SK-N-SH (cell line): ENCODE measurements around the gene PAQR6. TPM values are rescaled to one million over a fixed set of nuclear protein-coding genes. Genes with fewer than 3 reads are reported as not detected.

Experiments
- CTCF ChIA-PET: fragments of 300-600, 350-600 bp; formaldehyde crosslinking; extraction: SDS; loops from one replicate; lab custom pipeline; 2021; lab: Yijun Ruan, JAX
- POLR2A ChIA-PET: fragments of 350-600 bp; sonication (Branson Sonifier 250); formaldehyde crosslinking; extraction: SDS; loops from one replicate; lab custom pipeline; 2020; ENCODE audit warnings: antibody characterized with exemption, inconsistent platforms; lab: Yijun Ruan, JAX
- DNase-seq: peaks from one replicate; pipeline ENCODE4 v3.0.0; 2012
- H2AFZ ChIP-seq: fragments of 200-600 bp; sonication (generic); 2 replicates; pipeline ENCODE4 v1.8.1; 2016; ENCODE audit warnings: antibody characterized with exemption, mild to moderate bottlenecking, low read depth
- H3F3A ChIP-seq: fragments of 200-600 bp; sonication (generic); replicated peaks from 2 replicates; pipeline ENCODE3; 2016; ENCODE audit warnings: antibody characterized with exemption, mild to moderate bottlenecking; ENCODE audit not compliant: insufficient read depth
- H3K27ac ChIP-seq, 2 experiments: fragments of 200-500 bp in 1 of 2; fragments of 200-600 bp in 1 of 2; sonication (Bioruptor generic) in 1 of 2; sonication (generic), shearing (Covaris generic) in 1 of 2; 2 replicates each; pipeline versions ENCODE4 v1.5.1 to v1.6.1; 2014 to 2016; ENCODE audit warnings: low read depth in 2 of 2, inconsistent platforms in 1 of 2, low read length in 1 of 2, mild to moderate bottlenecking in 1 of 2, mixed read lengths in 1 of 2
- H3K27me3 ChIP-seq: fragments of 200-600 bp; sonication (generic), shearing (Covaris generic); 2 replicates; pipeline ENCODE4 v1.6.1; 2016; ENCODE audit warnings: mixed run types; ENCODE audit not compliant: insufficient read depth
- H3K36me3 ChIP-seq, 2 experiments: fragments of 200-500 bp in 1 of 2; fragments of 200-600 bp in 1 of 2; sonication (Bioruptor generic) in 1 of 2; sonication (generic) in 1 of 2; replicated peaks in 1 of 2; 2 replicates each; pipeline versions ENCODE3 to v1.5.1; 2014 to 2016; ENCODE audit warnings: low read length in 1 of 2, mild to moderate bottlenecking in 1 of 2; ENCODE audit not compliant: insufficient read depth in 2 of 2, control insufficient read depth in 1 of 2
- H3K4me1 ChIP-seq, 2 experiments: fragments of 200-500 bp in 1 of 2; fragments of 200-600 bp in 1 of 2; sonication (Bioruptor generic) in 1 of 2; sonication (generic), shearing (Covaris generic) in 1 of 2; 2 replicates each; pipeline versions ENCODE4 v1.5.1 to v1.6.1; 2014 to 2016; ENCODE audit warnings: low read depth in 1 of 2, low read length in 1 of 2, mixed run types in 1 of 2; ENCODE audit not compliant: insufficient read depth in 2 of 2, control insufficient read depth in 1 of 2
- H3K4me2 ChIP-seq: fragments of 200-600 bp; sonication (generic), shearing (Covaris generic); 2 replicates; pipeline ENCODE4 v1.6.1; 2017; ENCODE audit warnings: mixed run types
- H3K4me3 ChIP-seq, 2 experiments: fragments of 200-500 bp in 1 of 2; fragments of 200-600 bp in 1 of 2; sonication (Bioruptor generic) in 1 of 2; sonication (generic), shearing (Covaris generic) in 1 of 2; 2 replicates each; pipeline versions ENCODE4 v1.5.1 to v1.8.1; 2014 to 2016; ENCODE audit warnings: low read depth in 2 of 2, inconsistent platforms in 1 of 2, low read length in 1 of 2, mild to moderate bottlenecking in 1 of 2, mixed read lengths in 1 of 2, moderate library complexity in 1 of 2
- H3K79me2 ChIP-seq: fragments of 200-600 bp; sonication (generic); 2 replicates; pipeline ENCODE4 v1.8.1; 2017; ENCODE audit warnings: mild to moderate bottlenecking; ENCODE audit not compliant: insufficient read depth
- H3K9ac ChIP-seq: fragments of 200-600 bp; sonication (generic); 2 replicates; pipeline ENCODE4 v1.6.1; 2017; ENCODE audit warnings: mixed run types
- H3K9me2 ChIP-seq: fragments of 200-600 bp; sonication (generic); 2 replicates; pipeline ENCODE4 v1.6.1; 2017; ENCODE audit warnings: mixed run types
- H3K9me3 ChIP-seq: fragments of 200-600 bp; sonication (generic); 2 replicates; pipeline ENCODE4 v1.6.1; 2017; ENCODE audit warnings: mixed run types, mild to moderate bottlenecking, moderate library complexity
- H4K20me1 ChIP-seq: fragments of 200-600 bp; sonication (generic); 2 replicates; pipeline ENCODE4 v1.6.1; 2017; ENCODE audit warnings: mild to moderate bottlenecking, mixed run types; ENCODE audit not compliant: insufficient read depth
- FOXJ3 ChIP-seq: sonication (generic); formaldehyde crosslinking; IDR thresholded peaks from 2 replicates; pipeline ENCODE4 v1.5.1; 2020; ENCODE audit warnings: mild to moderate bottlenecking, missing genetic modification reagents
- GABPA ChIP-seq: IDR thresholded peaks from 2 replicates; pipeline ENCODE4 v1.4.0; 2012; ENCODE audit warnings: low read depth, mild to moderate bottlenecking
- JUND ChIP-seq: IDR thresholded peaks from 2 replicates; pipeline ENCODE4 v1.4.0; 2012
- RCOR1 ChIP-seq: fragments of 150-350 bp; IDR thresholded peaks from 2 replicates; pipeline ENCODE4 v1.6.1; 2017; ENCODE audit warnings: antibody characterized with exemption, low read length
- SMC3 ChIP-seq: IDR thresholded peaks from 2 replicates; pipeline ENCODE4 v1.6.1; 2012; ENCODE audit warnings: low read depth, low read length, improper control_type of control experiment
- WGBS: methylation state at CpG from one replicate; pipeline ENCODE4 v1.1.6; 2017; ENCODE audit warnings: low lambda C conversion rate; 5-methylcytosine and 5-hydroxymethylcytosine counted together
- polyA plus RNA-seq, 3 experiments: library from polyadenylated mRNA; depleted of rRNA; stranded (reverse); fragments of >200 nt; gene quantifications; 2 replicates each; pipeline ENCODE4 v1.2.3, GENCODE V29; 2012
- TF ChIP-seq, protein P1 (sequence below): IDR thresholded peaks from 2 replicates; pipeline ENCODE4 v1.6.1; 2012; ENCODE audit warnings: mild to moderate bottlenecking, low read depth, low read length, moderate library complexity
- TF ChIP-seq, protein P2 (sequence below): IDR thresholded peaks from 2 replicates; pipeline ENCODE4 v1.4.0; 2012; ENCODE audit warnings: low read depth, borderline replicate concordance

The PAQR6 gene
- polyA plus RNA-seq, 1 of the 3 experiments (the other 2 are of a cell fraction), result 2.4 TPM

DNA sequence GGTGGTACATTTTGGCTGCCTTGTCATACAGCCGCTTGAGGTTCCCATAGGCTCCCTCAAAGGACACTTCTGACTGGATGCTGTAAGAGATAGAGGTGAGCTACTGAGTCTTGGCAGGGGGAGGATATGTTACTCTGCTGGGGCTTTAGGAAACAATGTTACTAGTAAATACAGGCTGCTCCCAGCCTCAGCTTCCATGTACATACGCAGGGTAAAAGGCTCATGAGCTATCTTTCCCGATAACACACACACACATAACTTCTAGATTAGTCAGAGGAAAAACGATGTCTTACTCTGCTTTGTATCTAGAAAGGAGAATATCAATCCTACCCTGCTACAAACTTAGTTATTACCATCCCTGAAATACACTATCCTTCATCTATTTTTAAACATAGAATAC lies 20.5 kb upstream of the PAQR6 start:
- DNase-seq, result no peak
- H3K4me1 ChIP-seq, result peaks cover 0 to 3% of the 10 kb centered on the region in 2 experiments; a peak in 2 of 4 replicates
- no peak overlapping the region for H2AFZ ChIP-seq
- H3K9me3 ChIP-seq, result no peaks in the 10 kb centered on the region
- peaks cover 23% of the 10 kb centered on the region for H3F3A ChIP-seq
- H3K36me3 ChIP-seq, result peaks cover 61 to 73% of the 10 kb centered on the region in 2 experiments
- no peak overlapping the region for H3K27ac ChIP-seq
- H4K20me1 ChIP-seq, result peaks cover 5% of the 10 kb centered on the region; the same call in 1 of the 2 replicates
- H3K9ac ChIP-seq, result no peak overlapping the region
- CTCF ChIA-PET, result interaction anchor here (1.1 kb wide), 1 partner anchor 11 kb away, joined by 4 read pairs; no protein-coding TSS in a partner anchor
- H3K27me3 ChIP-seq, result no peaks in the 10 kb centered on the region
- no peak overlapping the region for H3K4me2 ChIP-seq
- no peaks in the 10 kb centered on the region for H3K9me2 ChIP-seq
- no peaks in the 10 kb centered on the region for H3K79me2 ChIP-seq
- 57% methylated on average over 4 of the region's 4 CpGs for WGBS
- TF ChIP-seq JUND, result peak; percentile 29; the same call in 1 of the 2 replicates
- no peak for TF ChIP-seq SMC3
- POLR2A ChIA-PET, result interaction anchor here (1.2 kb wide), 1 partner anchor 14 kb away, joined by 3 read pairs; the partner anchor contains the start of gene SMG5
- no peak overlapping the region for H3K4me3 ChIP-seq

DNA sequence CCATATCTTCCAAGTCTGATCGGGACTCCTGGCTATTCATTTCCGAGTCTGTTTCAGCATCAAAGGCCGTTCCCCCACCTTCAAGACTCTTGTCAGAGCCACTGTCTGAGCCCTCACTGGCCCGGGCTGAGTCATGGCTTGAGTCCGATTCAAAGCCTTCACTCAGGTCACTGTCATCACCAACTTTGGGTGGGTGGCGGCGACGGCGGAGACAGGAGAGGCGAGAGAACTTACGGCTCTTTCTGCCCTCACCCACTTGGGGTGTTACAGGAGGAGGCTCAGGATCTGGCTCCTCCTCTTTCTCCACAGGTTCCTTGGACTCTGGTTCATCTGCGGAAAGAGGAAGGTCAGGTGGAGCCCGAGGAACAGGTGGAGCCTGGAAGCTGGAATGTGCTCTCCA lies 18.2 kb upstream of the PAQR6 start:
- H3K79me2 ChIP-seq, result peaks cover 6% of the 10 kb centered on the region; the same call in 1 of the 2 replicates
- H3K4me2 ChIP-seq, result no peak overlapping the region
- WGBS, result 99% methylated on average over 11 of the region's 13 CpGs
- TF ChIP-seq RCOR1 (no peak), FOXJ3 (CRISPR knock-in tag) (no peak), GABPA (no peak)
- TF ChIP-seq, protein P1, sequence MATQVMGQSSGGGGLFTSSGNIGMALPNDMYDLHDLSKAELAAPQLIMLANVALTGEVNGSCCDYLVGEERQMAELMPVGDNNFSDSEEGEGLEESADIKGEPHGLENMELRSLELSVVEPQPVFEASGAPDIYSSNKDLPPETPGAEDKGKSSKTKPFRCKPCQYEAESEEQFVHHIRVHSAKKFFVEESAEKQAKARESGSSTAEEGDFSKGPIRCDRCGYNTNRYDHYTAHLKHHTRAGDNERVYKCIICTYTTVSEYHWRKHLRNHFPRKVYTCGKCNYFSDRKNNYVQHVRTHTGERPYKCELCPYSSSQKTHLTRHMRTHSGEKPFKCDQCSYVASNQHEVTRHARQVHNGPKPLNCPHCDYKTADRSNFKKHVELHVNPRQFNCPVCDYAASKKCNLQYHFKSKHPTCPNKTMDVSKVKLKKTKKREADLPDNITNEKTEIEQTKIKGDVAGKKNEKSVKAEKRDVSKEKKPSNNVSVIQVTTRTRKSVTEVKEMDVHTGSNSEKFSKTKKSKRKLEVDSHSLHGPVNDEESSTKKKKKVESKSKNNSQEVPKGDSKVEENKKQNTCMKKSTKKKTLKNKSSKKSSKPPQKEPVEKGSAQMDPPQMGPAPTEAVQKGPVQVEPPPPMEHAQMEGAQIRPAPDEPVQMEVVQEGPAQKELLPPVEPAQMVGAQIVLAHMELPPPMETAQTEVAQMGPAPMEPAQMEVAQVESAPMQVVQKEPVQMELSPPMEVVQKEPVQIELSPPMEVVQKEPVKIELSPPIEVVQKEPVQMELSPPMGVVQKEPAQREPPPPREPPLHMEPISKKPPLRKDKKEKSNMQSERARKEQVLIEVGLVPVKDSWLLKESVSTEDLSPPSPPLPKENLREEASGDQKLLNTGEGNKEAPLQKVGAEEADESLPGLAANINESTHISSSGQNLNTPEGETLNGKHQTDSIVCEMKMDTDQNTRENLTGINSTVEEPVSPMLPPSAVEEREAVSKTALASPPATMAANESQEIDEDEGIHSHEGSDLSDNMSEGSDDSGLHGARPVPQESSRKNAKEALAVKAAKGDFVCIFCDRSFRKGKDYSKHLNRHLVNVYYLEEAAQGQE, result no peak
- TF ChIP-seq, protein P2, sequence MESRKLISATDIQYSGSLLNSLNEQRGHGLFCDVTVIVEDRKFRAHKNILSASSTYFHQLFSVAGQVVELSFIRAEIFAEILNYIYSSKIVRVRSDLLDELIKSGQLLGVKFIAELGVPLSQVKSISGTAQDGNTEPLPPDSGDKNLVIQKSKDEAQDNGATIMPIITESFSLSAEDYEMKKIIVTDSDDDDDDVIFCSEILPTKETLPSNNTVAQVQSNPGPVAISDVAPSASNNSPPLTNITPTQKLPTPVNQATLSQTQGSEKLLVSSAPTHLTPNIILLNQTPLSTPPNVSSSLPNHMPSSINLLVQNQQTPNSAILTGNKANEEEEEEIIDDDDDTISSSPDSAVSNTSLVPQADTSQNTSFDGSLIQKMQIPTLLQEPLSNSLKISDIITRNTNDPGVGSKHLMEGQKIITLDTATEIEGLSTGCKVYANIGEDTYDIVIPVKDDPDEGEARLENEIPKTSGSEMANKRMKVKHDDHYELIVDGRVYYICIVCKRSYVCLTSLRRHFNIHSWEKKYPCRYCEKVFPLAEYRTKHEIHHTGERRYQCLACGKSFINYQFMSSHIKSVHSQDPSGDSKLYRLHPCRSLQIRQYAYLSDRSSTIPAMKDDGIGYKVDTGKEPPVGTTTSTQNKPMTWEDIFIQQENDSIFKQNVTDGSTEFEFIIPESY, result no peak
- TF ChIP-seq, all 33 proteins: peak for 0
- Histone ChIP-seq H2AFZ (no peak overlapping the region), H3K27ac (no peak overlapping the region), H3K4me3 (no peak overlapping the region), H3K36me3 (peaks cover 64 to 70% of the 10 kb centered on the region in 2 experiments), H3K27me3 (no peaks in the 10 kb centered on the region), H3K9me2 (no peaks in the 10 kb centered on the region), H3F3A (peaks cover 34% of the 10 kb centered on the region), H3K9ac (no peak overlapping the region), H3K9me3 (no peaks in the 10 kb centered on the region), H3K4me1 (peaks cover 0 to 11% of the 10 kb centered on the region in 2 experiments; a peak in 2 of 4 replicates), H4K20me1 (peaks cover 13% of the 10 kb centered on the region; the same call in 1 of the 2 replicates)
- ChIA-PET CTCF (no interaction called here), POLR2A (no interaction called here)
- no peak for DNase-seq
